ENCODE measurements around the gene PLPPR3.

PLPPR3 gene

GRCh38 chr19:829129-829758 lies 7.5 kb upstream of the PLPPR3 start:
- no peaks in the 10 kb centered on the region for H3F3A ChIP-seq (ENCODE audit: insufficient read depth)
- no peak overlapping the region for H3K9ac ChIP-seq (ENCODE audit: low read length)
- H3K4me3 ChIP-seq (ENCODE audit: insufficient read depth, low read length, poor library complexity, severe bottlenecking), result no peak overlapping the region
- H2AFZ ChIP-seq (ENCODE audit: low read depth, low read length, severe bottlenecking), result no peak overlapping the region
- no peaks in the 10 kb centered on the region for H4K20me1 ChIP-seq (ENCODE audit: low read depth, low read length)
- no peak overlapping the region for H3K27ac ChIP-seq (ENCODE audit: low read depth, low read length)
- H3K79me2 ChIP-seq (ENCODE audit: insufficient read depth, low read length), result no peaks in the 10 kb centered on the region
- no peaks in the 10 kb centered on the region for H3K9me3 ChIP-seq (ENCODE audit: insufficient read depth, low read length)
- no peaks in the 10 kb centered on the region for H3K27me3 ChIP-seq (ENCODE audit: low read length)
- no peaks in the 10 kb centered on the region for H3K9me2 ChIP-seq (replicated peaks; ENCODE audit: insufficient read depth, low read length)
- H3K4me2 ChIP-seq (ENCODE audit: low read depth, low read length, poor library complexity, severe bottlenecking), result no peak overlapping the region
- TF ChIP-seq CTCF (IDR thresholded peaks at IDR 0.05; ENCODE audit: insufficient read depth, low read length, poor library complexity, severe bottlenecking), result no peak
- no peak for TF ChIP-seq EZH2phosphoT487 (conservative IDR thresholded peaks at IDR 0.05; ENCODE audit: low read length)
- no peaks in the 10 kb centered on the region for H3K36me3 ChIP-seq (ENCODE audit: low read length)

GRCh38 chr19:827710-828321 lies 6.1 kb upstream of the PLPPR3 start, which contains the start of gene AZU1:
Gene AZU1, plus strand, starts transcription at chr19:827837. Its CDS starts 10 bp downstream, at chr19:827847.
- Histone ChIP-seq H3K4me3 (ENCODE audit: insufficient read depth, low read length, poor library complexity, severe bottlenecking) (no peak within 1 kb of the TSS), H2AFZ (ENCODE audit: low read depth, low read length, severe bottlenecking) (no peak within 1 kb of the TSS), H3K4me2 (ENCODE audit: low read depth, low read length, poor library complexity, severe bottlenecking) (no peak within 1 kb of the TSS)

GRCh38 chr19:827314-827709 lies 5.6 kb upstream of the PLPPR3 start:
- Histone ChIP-seq H4K20me1 (ENCODE audit: low read depth, low read length) (no peaks in the 10 kb centered on the region), H3K4me3 (ENCODE audit: insufficient read depth, low read length, poor library complexity, severe bottlenecking) (no peak overlapping the region), H3K9me3 (ENCODE audit: insufficient read depth, low read length) (no peaks in the 10 kb centered on the region), H3K36me3 (ENCODE audit: low read length) (no peaks in the 10 kb centered on the region), H3F3A (ENCODE audit: insufficient read depth) (no peaks in the 10 kb centered on the region), H3K9ac (ENCODE audit: low read length) (no peak overlapping the region), H3K27ac (ENCODE audit: low read depth, low read length) (no peak overlapping the region), H2AFZ (ENCODE audit: low read depth, low read length, severe bottlenecking) (no peak overlapping the region), H3K79me2 (ENCODE audit: insufficient read depth, low read length) (no peaks in the 10 kb centered on the region), H3K27me3 (ENCODE audit: low read length) (no peaks in the 10 kb centered on the region), H3K4me2 (ENCODE audit: low read depth, low read length, poor library complexity, severe bottlenecking) (no peak overlapping the region), H3K9me2 (replicated peaks; ENCODE audit: insufficient read depth, low read length) (no peaks in the 10 kb centered on the region)
- TF ChIP-seq EZH2phosphoT487 (conservative IDR thresholded peaks at IDR 0.05; ENCODE audit: low read length) (no peak), CTCF (IDR thresholded peaks at IDR 0.05; ENCODE audit: insufficient read depth, low read length, poor library complexity, severe bottlenecking) (no peak)

More at GRCh38 chr19:827710-828321, 6.1 kb upstream of the PLPPR3 start, which contains the start of gene AZU1:
- Histone ChIP-seq H3K36me3 (ENCODE audit: low read length) (no peaks in the 10 kb centered on the region), H3K9me3 (ENCODE audit: insufficient read depth, low read length) (no peaks in the 10 kb centered on the region), H3K27me3 (ENCODE audit: low read length) (no peaks in the 10 kb centered on the region), H3K9me2 (replicated peaks; ENCODE audit: insufficient read depth, low read length) (no peaks in the 10 kb centered on the region), H3K9ac (ENCODE audit: low read length) (no peak within 1 kb of the TSS), H3K79me2 (ENCODE audit: insufficient read depth, low read length) (no peaks in the 10 kb centered on the region), H3K27ac (ENCODE audit: low read depth, low read length) (no peak within 1 kb of the TSS), H4K20me1 (ENCODE audit: low read depth, low read length) (no peaks in the 10 kb centered on the region), H3F3A (ENCODE audit: insufficient read depth) (no peaks in the 10 kb centered on the region)
- TF ChIP-seq EZH2phosphoT487 (conservative IDR thresholded peaks at IDR 0.05; ENCODE audit: low read length), result no peak
- no peak for TF ChIP-seq CTCF (IDR thresholded peaks at IDR 0.05; ENCODE audit: insufficient read depth, low read length, poor library complexity, severe bottlenecking)

Data from SU-DHL-6 (cell line).